ENCODE data around the gene DCUN1D1. TPM values are rescaled to one million over a fixed set of nuclear protein-coding genes. Genes with fewer than 3 reads are reported as not detected.

DCUN1D1 gene
- polyA plus RNA-seq: 58.6 and 73.2 TPM in 2 replicates

DNA sequence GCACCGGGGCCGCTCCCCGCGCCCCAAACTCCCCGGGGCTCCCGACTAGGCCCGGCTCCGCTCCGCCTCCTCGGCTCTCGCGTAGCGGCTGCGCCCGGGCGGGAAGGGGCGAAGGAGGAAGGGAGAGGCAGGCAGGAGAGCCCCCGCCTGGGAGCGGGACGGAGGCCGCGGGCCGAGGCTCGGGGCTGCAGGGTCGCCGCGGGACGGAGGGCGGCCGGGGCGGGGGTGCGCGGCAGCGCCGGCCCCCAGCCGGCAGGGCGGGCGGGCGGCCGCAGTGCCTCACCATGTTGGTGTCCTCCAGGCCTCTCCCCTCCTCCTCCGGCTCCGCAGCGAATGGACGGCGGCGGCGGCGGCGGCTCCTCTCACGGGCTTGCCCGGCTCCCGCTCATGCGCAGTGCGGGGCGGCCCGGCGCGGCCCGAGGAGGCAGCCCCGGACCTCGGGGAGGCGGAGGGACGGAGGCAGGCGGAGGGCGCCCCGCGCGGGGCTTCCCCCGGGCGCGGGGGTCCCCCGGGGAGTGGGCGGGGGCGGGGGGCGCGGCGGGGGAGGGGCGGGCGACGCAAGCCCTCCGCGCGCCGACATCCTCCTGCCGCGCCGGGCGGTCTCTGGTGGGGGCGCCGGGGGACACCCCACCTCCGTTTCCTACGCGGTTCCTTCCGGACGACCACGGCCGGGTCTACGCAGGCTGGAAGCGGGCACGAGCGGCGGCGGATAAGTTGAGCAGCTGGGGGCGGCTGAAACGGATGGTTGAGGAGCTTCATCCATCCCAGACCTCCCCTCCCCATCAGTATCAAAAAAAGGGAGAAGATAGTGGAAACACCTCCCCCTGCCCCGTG is at the start of gene DCUN1D1:
Gene DCUN1D1 (minus strand): TSS at position 335 of the 834 bp plus-strand sequence. CDS start 49 bp downstream, at position 286.

Other genes with a start within 250 kb of the DCUN1D1 start
- 20.4 and 21.5 TPM in 2 replicates for gene ATP11B, start 187.0 kb downstream of the DCUN1D1 start, polyA plus RNA-seq
- 15.8 and 23.5 TPM in 2 replicates for gene MCCC1, start 119.0 kb upstream of the DCUN1D1 start, polyA plus RNA-seq
- not detected in 2 replicates for gene LAMP3, start 182.2 kb upstream of the DCUN1D1 start, polyA plus RNA-seq

Data from Purkinje cell (primary cell).